K562 (cell line): ENCODE measurements around the gene ZBTB22. TPM values are rescaled to one million over a fixed set of nuclear protein-coding genes. Genes with fewer than 3 reads are reported as not detected.

Source experiments
- DNMT1 ChIP-seq: fragments of 450-650 bp; IDR thresholded peaks from 2 replicates; pipeline ENCODE4 v1.6.1; 2016; ENCODE audit warnings: antibody characterized with exemption, mild to moderate bottlenecking
- ELF1 ChIP-seq: fragments of 200-800 bp; sonication (Bioruptor generic); IDR thresholded peaks from 2 replicates; pipeline ENCODE4 v1.6.1; 2016; ENCODE audit warnings: missing genetic modification characterization, missing compliant biosample characterization
- ESRRA ChIP-seq: fragments of 450-650 bp; IDR thresholded peaks from 2 replicates; pipeline ENCODE4 v1.6.1; 2014; ENCODE audit warnings: low read depth, mild to moderate bottlenecking, moderate library complexity, borderline replicate concordance
- FOXJ2 ChIP-seq: fragments of 200-800 bp; sonication (Bioruptor generic); IDR thresholded peaks from 2 replicates; pipeline ENCODE4 v1.6.1; 2016; ENCODE audit warnings: missing genetic modification characterization, missing compliant biosample characterization
- PCBP2 ChIP-seq: fragments of 200-400 bp; formaldehyde crosslinking; IDR thresholded peaks from 2 replicates; pipeline ENCODE4 v1.6.1; 2018; ENCODE audit warnings: low read length, low read depth, mild to moderate bottlenecking, moderate library complexity; ENCODE audit not compliant: poor library complexity, severe bottlenecking
- PHB2 ChIP-seq: fragments of 450-650 bp; IDR thresholded peaks from 2 replicates; pipeline ENCODE4 v1.6.1; 2017; ENCODE audit warnings: low read depth
- POLR2G ChIP-seq: fragments of 200-400 bp; formaldehyde crosslinking; IDR thresholded peaks from 2 replicates; pipeline ENCODE4 v1.6.1; 2017; ENCODE audit warnings: low read depth, mild to moderate bottlenecking, antibody characterized with exemption, low read length, moderate library complexity
- POLR2H ChIP-seq: IDR thresholded peaks from 2 replicates; pipeline ENCODE4 v1.6.1; 2016; ENCODE audit warnings: missing genetic modification characterization, low read depth, mild to moderate bottlenecking, control low read depth, missing compliant biosample characterization, moderate library complexity
- RBM39 ChIP-seq: fragments of 200-400 bp; formaldehyde crosslinking; optimal IDR thresholded peaks from 2 replicates; pipeline ENCODE3; 2018; ENCODE audit warnings: low read depth, low read length
- SMAD1 ChIP-seq: fragments of 150-350 bp; IDR thresholded peaks from 2 replicates; pipeline ENCODE4 v1.6.1; 2014; ENCODE audit warnings: low read length, low read depth; ENCODE audit not compliant: partially characterized antibody
- SRSF3 ChIP-seq: fragments of 200-400 bp; formaldehyde crosslinking; IDR thresholded peaks from 2 replicates; pipeline ENCODE4 v1.6.1; 2016; ENCODE audit warnings: mild to moderate bottlenecking, low read length, moderate library complexity; ENCODE audit not compliant: insufficient read depth
- STAT6 ChIP-seq: sonication (generic); formaldehyde crosslinking; IDR thresholded peaks from 2 replicates; pipeline ENCODE4 v1.8.1; 2023; ENCODE audit warnings: mild to moderate bottlenecking, missing genetic modification reagents
- SUPT5H ChIP-seq: fragments of 450-650 bp; IDR thresholded peaks from 2 replicates; pipeline ENCODE4 v1.6.1; 2016
- TCFL5 ChIP-seq: fragments of 250-450 bp; sonication (Bioruptor Pico); conservative IDR thresholded peaks from 2 replicates; pipeline ENCODE4 v1.6.1; 2021; ENCODE audit warnings: mild to moderate bottlenecking, moderate library complexity, matching md5 sums
- ZKSCAN8 ChIP-seq: fragments of 200-800 bp; sonication (Bioruptor generic); IDR thresholded peaks from 2 replicates; pipeline ENCODE4 v1.6.1; 2016; ENCODE audit warnings: missing genetic modification characterization, missing compliant biosample characterization
- ZNF224 ChIP-seq: sonication (generic); formaldehyde crosslinking; IDR thresholded peaks from 2 replicates; pipeline ENCODE4 v1.8.0; 2022; ENCODE audit warnings: mild to moderate bottlenecking, missing genetic modification reagents
- ZNF282 ChIP-seq: sonication (generic); formaldehyde crosslinking; IDR thresholded peaks from 2 replicates; pipeline ENCODE4 v1.8.1; 2023; ENCODE audit warnings: missing genetic modification reagents
- ZNF644 ChIP-seq: fragments of 200-800 bp; sonication (Bioruptor generic); IDR thresholded peaks from 2 replicates; pipeline ENCODE4 v1.6.1; 2016; ENCODE audit warnings: low read depth, missing genetic modification characterization, missing compliant biosample characterization
- ZNF668 ChIP-seq: fragments of 250-450 bp; sonication (Bioruptor Pico); IDR thresholded peaks from 2 replicates; pipeline ENCODE4 v1.8.0; 2022; ENCODE audit warnings: mild to moderate bottlenecking, inconsistent platforms
- polyA plus RNA-seq, 8 experiments: library from polyadenylated mRNA; depleted of rRNA in 4 of 8; stranded (reverse) in 5 of 8; unstranded in 3 of 8; fragments of >200 nt; fragmentation: Nextera tagmentation in 2 of 8; fragmentation: Illumina TruSeq in 1 of 8; extraction: Ambion mirVana in 2 of 8; extraction: Trizol in 1 of 8; gene quantifications; 2 replicates each; pipeline versions ENCODE4 v1.2.1 to v1.2.3, GENCODE V29; 2011 to 2014; ENCODE audit warnings: inconsistent platforms in 1 of 8, missing spikeins in 1 of 8
- total RNA-seq, 7 experiments: library from RNA; depleted of rRNA in 6 of 7; stranded (reverse); fragments of >200 nt in 6 of 7; fragmentation: Illumina TruSeq in 2 of 7; extraction: Trizol in 2 of 7; gene quantifications; 2 replicates each; pipeline versions ENCODE4 v1.2.1 to v1.2.3, GENCODE V29; 2011 to 2021; ENCODE audit warnings: low replicate concordance in 1 of 7

The ZBTB22 gene
- total and polyA plus RNA-seq, 9 of the 15 experiments (the other 6 are each of a cell fraction or from before 2014, with no cell fraction given): 0.21 to 11.9 (median 7.1) TPM

- peak; percentile 90 for TF ChIP-seq ESRRA
- TF ChIP-seq FOXJ2 (tag): no peak
- TF ChIP-seq PCBP2: no peak
- no peak for TF ChIP-seq TCFL5 (CRISPR knock-in tag)
- TF ChIP-seq ZNF668 (CRISPR knock-in tag): no peak
- 0 out of 2 replicates have a peak, but pooled peaks have one; percentile 63 for TF ChIP-seq ZNF282 (CRISPR knock-in tag)
- no peak for TF ChIP-seq DNMT1
- no peak for TF ChIP-seq SRSF3
- TF ChIP-seq ZNF224 (CRISPR knock-in tag): no peak
- TF ChIP-seq ZNF644 (tag): no peak
- TF ChIP-seq POLR2H (tag): peak; percentile 58; the same call in 1 of the 2 replicates
- TF ChIP-seq SUPT5H: peak; percentile 91
- TF ChIP-seq ELF1 (tag): peak; percentile 96
- peak; percentile 75 for TF ChIP-seq RBM39
- TF ChIP-seq STAT6 (CRISPR knock-in tag): no peak; the same call in 1 of the 2 replicates
- peak; percentile 41 for TF ChIP-seq SMAD1
- TF ChIP-seq ZKSCAN8 (CRISPR knock-in tag): no peak
- no peak for TF ChIP-seq PHB2
- peak; percentile 91 for TF ChIP-seq POLR2G
Measured at GRCh38 chr6:33276864-33277662, 40.5 kb downstream of the ZBTB22 start, which contains the start of gene B3GALT4 (continued).
